GM11168 (cell line): ENCODE data around the gene GHRHR.

ENCODE experiments used
- in situ Hi-C: fragments of 300-500 bp; cut with MboI; formaldehyde crosslinking; loops from one replicate; pipeline ENCODE4 v1.12.0; 2022; ENCODE audit warnings: low sequenced_read_pairs; ENCODE audit not compliant: unreplicated experiment

Gene GHRHR

GRCh38 chr7:30980751-30981150 lies 17.0 kb downstream of the GHRHR start:
- in situ Hi-C loops: no loop called here

GRCh38 chr7:30983042-30983913 lies 19.5 kb downstream of the GHRHR start:
- in situ Hi-C loops: no loop called here

- in situ Hi-C loops: no loop called here
Observed at GRCh38 chr7:30983914-30984247, 20.1 kb downstream of the GHRHR start.

- in situ Hi-C loops: no loop called here
Observed at GRCh38 chr7:30984359-30985107, 20.8 kb downstream of the GHRHR start.

- in situ Hi-C loops: no loop called here
Observed at GRCh38 chr7:30985756-30986155, 22.0 kb downstream of the GHRHR start.

- in situ Hi-C loops: no loop called here
Observed at GRCh38 chr7:30986331-30986730, 22.6 kb downstream of the GHRHR start.

- in situ Hi-C loops: no loop called here
Observed at GRCh38 chr7:30986738-30987137, 23.0 kb downstream of the GHRHR start.

GRCh38 chr7:30987178-30987577 lies 23.4 kb downstream of the GHRHR start:
- in situ Hi-C loops: no loop called here

GRCh38 chr7:30987936-30988335 lies 24.2 kb downstream of the GHRHR start:
- in situ Hi-C loops: no loop called here

GRCh38 chr7:30988351-30989005 lies 24.7 kb downstream of the GHRHR start:
- in situ Hi-C loops: no loop called here

GRCh38 chr7:30989008-30989823 lies 25.5 kb downstream of the GHRHR start:
- in situ Hi-C loops: no loop called here

- in situ Hi-C loops: no loop called here
Observed at GRCh38 chr7:30989824-30990672, 26.3 kb downstream of the GHRHR start.

GRCh38 chr7:30990673-30991170 lies 27.0 kb downstream of the GHRHR start:
- in situ Hi-C loops: no loop called here

- in situ Hi-C loops: no loop called here
Observed at GRCh38 chr7:30992414-30992813, 28.7 kb downstream of the GHRHR start.

GRCh38 chr7:30994206-30995100 lies 30.7 kb downstream of the GHRHR start:
- in situ Hi-C loops: no loop called here

- in situ Hi-C loops: no loop called here
Observed at GRCh38 chr7:30995536-30995935, 31.8 kb downstream of the GHRHR start.

GRCh38 chr7:30996256-30996655 lies 32.5 kb downstream of the GHRHR start:
- in situ Hi-C loops: no loop called here

- in situ Hi-C loops: no loop called here
Observed at GRCh38 chr7:30996883-30997282, 33.1 kb downstream of the GHRHR start.
